Choroid plexus epithelial cell (primary cell): Measurements from ENCODE around the gene COIL.

ENCODE experiments used
- DNase-seq: peaks from one replicate; pipeline ENCODE4 v3.0.0-alpha.2; 2010; ENCODE audit warnings: low read depth
- H3K4me3 ChIP-seq: 2 replicates; pipeline ENCODE4 v1.5.1; 2011; ENCODE audit warnings: low read depth, mild to moderate bottlenecking, control low read depth, low read length, moderate library complexity
- CTCF ChIP-seq: conservative IDR thresholded peaks from 2 replicates; pipeline ENCODE4 v1.5.1; 2011; ENCODE audit warnings: low read depth, mild to moderate bottlenecking, control low read depth, inconsistent platforms, low read length, moderate library complexity

COIL gene

GRCh38 chr17:56928586-56928985, 32.3 kb downstream of the COIL start:
- no peak for TF ChIP-seq CTCF
- H3K4me3 ChIP-seq, result no peak overlapping the region
- no peak for DNase-seq

- no peak for DNase-seq
- no peak for TF ChIP-seq CTCF
- no peak overlapping the region for H3K4me3 ChIP-seq
Observed at GRCh38 chr17:56926704-56927103, 34.1 kb downstream of the COIL start.

- no peak overlapping the region for H3K4me3 ChIP-seq
- no peak for TF ChIP-seq CTCF
- DNase-seq, result no peak
Observed at GRCh38 chr17:56926270-56926669, 34.6 kb downstream of the COIL start.

GRCh38 chr17:56925088-56925487, 35.8 kb downstream of the COIL start:
- no peak overlapping the region for H3K4me3 ChIP-seq
- DNase-seq, result no peak
- TF ChIP-seq CTCF, result no peak

- TF ChIP-seq CTCF, result no peak
- no peak for DNase-seq
- H3K4me3 ChIP-seq, result no peak overlapping the region
Observed at GRCh38 chr17:56919717-56920116, 41.1 kb downstream of the COIL start.

GRCh38 chr17:56918916-56919315, 41.9 kb downstream of the COIL start:
- no peak overlapping the region for H3K4me3 ChIP-seq
- DNase-seq, result peak; percentile 46
- no peak for TF ChIP-seq CTCF

GRCh38 chr17:56917559-56918296, 43.1 kb downstream of the COIL start:
- no peak overlapping the region for H3K4me3 ChIP-seq
- TF ChIP-seq CTCF, result no peak
- peak; percentile 53 for DNase-seq
